NCI-H2107 (cell line): ENCODE results near the gene TRPV6.

ENCODE experiments used
- DNase-seq: peaks from one replicate; lab custom pipeline; 2025; lab: John Stamatoyannopoulos, UW

TRPV6 gene

DNA sequence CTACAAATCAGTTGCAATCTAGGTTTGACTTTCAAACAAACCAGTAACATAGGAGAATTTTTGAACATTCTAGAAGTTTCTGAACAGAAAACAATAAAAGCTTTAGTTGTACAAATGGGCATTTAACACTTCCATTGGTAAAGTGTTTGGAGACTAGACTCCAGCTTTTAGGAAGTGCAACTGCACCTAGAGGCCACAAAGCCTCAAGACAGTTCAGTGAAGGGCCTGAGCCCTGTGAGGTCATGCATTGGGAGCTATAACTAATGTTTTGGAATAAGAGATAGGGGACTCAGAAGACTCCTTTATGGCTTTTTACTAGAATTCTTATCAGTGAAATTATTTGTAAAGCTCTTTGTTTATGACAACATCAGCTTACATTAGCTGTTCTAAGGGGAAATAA is 33.6 kb downstream of the TRPV6 start:
- DNase-seq: no peak

DNA sequence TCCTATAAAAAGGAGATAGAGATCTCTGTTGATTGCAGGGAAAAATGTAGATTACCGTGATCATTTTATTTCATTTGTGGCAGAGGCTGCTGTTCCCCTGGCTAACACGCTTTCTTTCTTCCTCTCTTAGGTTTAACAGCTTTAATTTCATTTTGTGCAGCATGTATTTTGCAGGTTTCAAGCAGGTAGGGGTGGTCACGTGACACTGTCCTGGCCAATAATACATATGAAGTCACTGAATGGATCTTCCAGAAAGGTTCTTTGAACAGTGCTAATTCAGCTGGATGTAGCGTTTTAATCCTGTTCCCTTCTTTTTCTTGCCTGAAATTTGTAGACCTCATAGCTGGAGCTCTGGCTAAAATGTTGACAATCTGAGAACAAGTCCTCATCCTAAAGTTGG is 34.3 kb downstream of the TRPV6 start:
- DNase-seq: no peak

DNA sequence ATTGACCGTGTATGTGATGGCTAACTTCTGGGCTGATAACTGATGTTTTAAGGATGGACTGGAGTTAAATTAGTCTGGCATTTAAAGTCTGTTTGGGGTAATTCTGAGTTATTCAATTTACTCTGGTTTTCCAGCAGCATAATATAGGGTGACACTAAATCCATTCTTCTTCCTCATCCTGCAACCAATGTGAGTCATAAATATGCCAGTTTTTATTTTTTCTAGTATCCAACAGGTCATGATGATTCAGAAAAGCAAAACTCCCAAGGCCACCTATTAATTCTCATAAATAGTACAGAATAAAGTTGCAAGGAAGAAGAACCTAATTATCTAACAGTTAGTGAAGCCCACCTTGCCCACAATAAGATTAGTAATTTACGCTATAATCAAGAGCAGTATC is 38.2 kb downstream of the TRPV6 start:
- DNase-seq: no peak

DNA sequence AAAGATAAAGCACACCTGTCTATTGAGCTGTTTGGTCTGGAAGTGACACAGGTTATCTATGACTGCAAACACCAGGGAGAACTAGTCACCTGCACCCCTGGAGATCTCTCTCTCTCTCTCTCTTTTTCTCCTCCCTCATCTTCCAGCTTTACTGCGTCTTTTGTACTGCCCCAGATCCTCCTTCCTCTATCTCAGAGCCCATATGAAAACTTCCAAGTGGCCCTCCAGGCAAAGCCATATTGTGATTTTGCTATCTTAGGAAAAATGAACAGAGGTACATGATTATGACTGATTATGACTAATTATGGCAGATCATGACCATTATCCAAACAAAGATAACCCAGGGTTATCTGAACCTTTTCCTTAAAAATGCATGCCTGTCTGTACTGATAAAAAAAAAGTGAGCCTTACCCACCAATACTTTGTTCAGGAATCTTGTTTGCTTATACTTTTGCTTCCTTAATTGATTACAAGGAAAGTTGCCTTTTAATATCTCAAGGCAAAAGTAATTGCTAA is 43.2 kb downstream of the TRPV6 start:
- DNase-seq: no peak

DNA sequence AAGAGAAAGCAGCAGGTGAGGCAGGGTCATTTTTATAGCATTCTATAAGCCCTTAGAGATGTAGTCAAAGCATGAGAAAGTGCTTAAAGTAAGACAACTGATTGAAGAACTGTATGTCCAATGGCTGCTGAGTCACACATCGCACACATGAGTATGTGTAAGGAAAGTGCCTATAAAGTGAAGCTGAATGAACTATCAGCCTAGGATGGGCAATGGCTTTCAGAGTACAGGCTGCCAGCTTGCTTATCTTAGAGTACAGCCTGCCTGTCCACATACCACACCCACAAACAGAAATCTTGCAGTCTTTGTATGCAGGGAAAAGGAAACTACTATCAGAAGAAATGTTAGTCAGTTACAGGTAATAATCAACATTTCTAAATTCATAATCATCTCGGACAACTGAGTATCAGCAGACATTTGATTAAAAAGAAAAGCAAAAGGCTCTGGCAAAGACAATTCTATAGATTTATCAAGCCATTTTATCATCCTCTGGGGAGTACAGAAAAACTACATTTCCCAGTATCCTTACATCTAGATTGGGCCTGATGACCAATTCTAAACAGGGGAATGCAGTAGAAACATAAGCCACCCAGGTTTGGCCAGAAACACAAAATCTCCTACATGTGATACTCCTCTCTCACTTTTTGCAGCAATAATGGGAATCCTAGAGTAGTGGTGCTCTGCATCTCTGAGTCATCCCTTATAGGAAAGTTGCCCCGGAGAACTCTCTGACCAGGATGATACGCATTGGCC is 46.9 kb downstream of the TRPV6 start:
- DNase-seq: no peak

DNA sequence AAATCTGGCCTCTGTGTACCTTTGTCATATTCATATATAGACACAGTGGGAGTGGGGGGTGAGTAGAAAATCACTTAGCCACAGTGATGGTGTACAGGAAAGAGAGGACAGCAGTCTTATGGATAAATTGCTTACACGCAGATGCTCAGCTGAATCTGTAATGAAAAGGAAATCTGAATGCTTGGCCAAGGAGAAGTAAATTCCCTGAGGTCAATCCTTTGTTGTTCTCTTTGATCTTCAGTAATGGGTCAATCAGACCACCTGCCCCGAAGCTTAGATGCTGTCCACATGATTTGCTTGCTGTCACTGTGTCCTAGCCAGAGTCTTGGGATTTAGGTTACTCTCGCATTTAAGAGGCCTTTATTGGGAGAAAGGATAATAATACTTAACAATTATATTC is 49.1 kb downstream of the TRPV6 start:
- DNase-seq: no peak

DNA sequence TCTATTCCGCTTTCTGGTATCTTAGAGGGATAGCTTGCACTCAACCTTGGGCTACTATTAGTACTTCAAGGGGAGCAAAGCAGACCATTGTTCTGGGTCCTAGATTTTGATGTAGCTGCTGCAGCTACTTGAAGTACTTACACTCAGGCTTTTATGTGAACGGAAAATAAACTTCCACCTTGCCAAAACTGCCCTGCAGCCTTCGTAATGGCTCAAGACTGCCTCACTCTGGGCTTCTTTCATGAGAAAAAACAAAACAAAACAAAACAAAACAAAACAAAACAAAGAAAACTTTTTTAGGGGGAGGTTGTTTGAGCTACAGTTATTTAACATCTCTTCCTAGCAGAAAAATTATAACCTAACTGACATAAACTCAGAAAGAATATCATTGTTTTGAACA is 50.1 kb downstream of the TRPV6 start:
- DNase-seq: no peak

DNA sequence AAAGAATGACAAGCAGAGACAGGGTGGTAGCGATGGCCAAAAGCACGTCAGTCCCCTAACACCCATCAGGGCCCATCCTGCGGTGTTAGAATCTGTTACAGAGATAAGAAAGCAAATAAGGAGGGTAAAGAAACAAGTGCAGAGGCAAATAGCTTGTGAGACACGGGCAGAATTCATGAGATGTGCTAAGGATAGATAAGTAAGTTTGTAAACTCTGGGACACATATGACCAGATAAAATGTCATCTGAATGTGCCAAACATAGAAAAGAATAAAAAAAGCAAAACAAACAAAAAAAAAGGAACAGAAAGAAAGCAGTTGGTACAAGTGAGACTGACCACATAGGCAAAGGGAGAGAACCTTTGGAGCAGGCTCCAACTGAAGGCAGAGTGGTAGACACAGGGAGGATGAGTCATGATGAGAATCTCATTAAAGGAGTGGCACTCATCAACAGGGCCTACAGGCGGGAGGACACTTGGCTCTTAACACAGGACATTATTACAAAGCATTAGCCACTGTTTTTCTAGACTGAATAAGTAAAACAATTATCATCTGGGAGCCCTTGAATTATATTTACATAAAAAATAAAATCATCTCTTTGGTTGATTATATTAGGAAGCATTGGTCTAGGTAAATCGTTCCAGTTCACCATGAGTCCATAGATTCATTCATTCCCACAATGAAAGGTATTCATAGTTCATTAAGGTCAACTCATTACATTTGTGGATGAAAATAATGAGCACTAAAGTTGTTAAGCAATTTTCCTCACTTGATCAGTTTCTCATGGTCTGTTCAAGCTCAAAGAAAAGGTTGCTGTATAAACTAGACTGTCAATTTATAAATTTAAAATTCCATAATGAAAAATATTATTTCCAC is 52.1 kb downstream of the TRPV6 start:
- no peak for DNase-seq

DNA sequence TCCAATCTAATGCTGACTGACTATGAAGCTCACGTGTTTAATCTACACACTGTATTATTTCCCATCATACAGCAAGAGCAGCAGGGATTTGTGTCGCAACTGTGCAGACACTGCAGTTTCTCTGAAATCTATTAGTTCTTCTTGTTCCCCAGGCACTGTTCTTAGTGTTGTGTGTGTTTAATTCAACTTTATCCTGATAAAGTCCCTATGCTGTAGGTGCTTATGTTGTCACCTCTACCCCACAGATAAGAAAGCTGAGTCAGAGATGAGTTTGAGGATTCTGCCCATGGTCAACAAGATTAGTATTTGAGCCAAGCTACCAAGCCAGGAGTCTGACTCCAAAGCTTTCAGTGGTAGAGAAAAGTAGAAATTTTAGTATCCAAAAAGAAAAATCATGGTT is 53.1 kb downstream of the TRPV6 start:
- no peak for DNase-seq

DNA sequence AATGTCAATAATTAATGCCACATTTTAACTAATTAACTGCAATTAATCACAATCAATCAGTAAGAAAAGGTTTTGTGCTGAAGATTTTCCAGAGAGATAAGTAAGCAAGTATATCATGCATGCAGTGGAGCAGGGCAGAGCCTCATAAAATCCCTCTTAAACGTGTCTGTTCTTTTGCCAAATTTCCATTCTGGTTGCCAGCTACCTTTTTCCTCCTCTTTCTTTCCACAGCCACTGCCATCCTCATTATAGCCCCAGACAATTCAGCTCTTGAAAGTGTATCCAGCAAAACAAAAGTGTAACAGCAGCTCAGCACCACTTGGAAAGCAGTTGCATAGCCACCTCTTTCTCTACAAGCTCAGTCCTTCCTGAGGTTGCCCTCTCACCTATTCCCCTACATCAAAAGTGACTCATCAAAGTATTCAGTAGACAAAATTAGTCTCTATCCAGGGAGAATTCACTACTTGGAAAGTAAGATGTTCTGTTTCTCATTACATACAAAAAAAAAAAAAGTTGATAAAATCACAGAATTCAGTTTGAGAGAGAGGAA is 57.5 kb downstream of the TRPV6 start:
- DNase-seq: no peak

DNA sequence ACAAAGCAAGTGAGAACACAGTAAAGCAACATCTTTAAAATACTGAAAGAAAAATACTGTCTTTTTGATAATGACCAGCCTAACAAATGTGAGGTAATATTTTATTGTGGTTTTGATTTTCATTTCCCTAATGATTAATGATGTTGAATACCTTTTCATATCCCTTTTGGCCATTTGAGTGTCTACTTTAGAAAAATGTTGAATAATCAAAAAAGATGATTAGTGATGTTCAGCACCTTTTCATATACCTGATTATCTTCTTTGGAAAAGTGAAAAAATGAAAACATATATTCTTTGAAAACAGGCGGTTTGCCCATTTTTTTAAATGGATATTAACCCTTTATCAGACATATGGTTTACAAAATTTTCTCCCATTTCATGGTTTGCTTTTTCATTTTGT is 62.8 kb downstream of the TRPV6 start:
- DNase-seq: no peak
